ENCODE data around the gene THBS2. TPM values are rescaled to one million over a fixed set of nuclear protein-coding genes. Genes with fewer than 3 reads are reported as not detected.

Gene THBS2
- total and polyA plus RNA-seq, 3 donors from 2014 or later, result 4.8 to 17.9 (median 7.6) TPM

GRCh38 chr6:169222126-169222525 lies 31.5 kb downstream of the THBS2 start:
- Histone ChIP-seq H3K36me3 (ENCODE audit: low read depth, missing control alignments) (no peaks in the 10 kb centered on the region), H3K9me3 (no peaks in the 10 kb centered on the region), H3K4me3 (no peak overlapping the region), H3K4me1 (no peaks in the 10 kb centered on the region), H3K27me3 (no peaks in the 10 kb centered on the region), H3K27ac (no peak overlapping the region)
- TF ChIP-seq POLR2A (IDR thresholded peaks at IDR 0.05), result no peak
- TF ChIP-seq CTCF (IDR thresholded peaks at IDR 0.05), result no peak
- intact Hi-C loops (cut with DNase I; ENCODE audit: low total_unique reads), result no loop called here
- 94 to 95% methylated on average over 14 to 24 of the region's 24 CpGs for WGBS, 2 donors
- no peak for DNase-seq

- intact Hi-C loops (cut with DNase I; ENCODE audit: low total_unique reads), result no loop called here
- H3K4me3 ChIP-seq, result no peak overlapping the region
- no peaks in the 10 kb centered on the region for H3K9me3 ChIP-seq
- TF ChIP-seq CTCF (IDR thresholded peaks at IDR 0.05), result no peak
- no peak for TF ChIP-seq POLR2A (IDR thresholded peaks at IDR 0.05)
- WGBS, 2 donors, result 86 to 96% methylated on average over 7 of the region's 7 CpGs
- no peaks in the 10 kb centered on the region for H3K27me3 ChIP-seq
- no peak overlapping the region for H3K27ac ChIP-seq
- H3K4me1 ChIP-seq, result no peaks in the 10 kb centered on the region
- no peaks in the 10 kb centered on the region for H3K36me3 ChIP-seq (ENCODE audit: low read depth, missing control alignments)
- DNase-seq, result no peak
Observed at GRCh38 chr6:169221264-169221663, 32.4 kb downstream of the THBS2 start.

GRCh38 chr6:169220068-169220964 lies 33.3 kb downstream of the THBS2 start:
- no peak for TF ChIP-seq POLR2A (IDR thresholded peaks at IDR 0.05)
- no peak for TF ChIP-seq CTCF (IDR thresholded peaks at IDR 0.05)
- Histone ChIP-seq H3K36me3 (ENCODE audit: low read depth, missing control alignments) (no peaks in the 10 kb centered on the region), H3K9me3 (no peaks in the 10 kb centered on the region), H3K4me1 (no peaks in the 10 kb centered on the region), H3K4me3 (no peak overlapping the region), H3K27ac (no peak overlapping the region), H3K27me3 (no peaks in the 10 kb centered on the region)
- DNase-seq, result no peak
- WGBS, 2 donors, result 78 to 84% methylated on average over 13 to 15 of the region's 15 CpGs
- intact Hi-C loops (cut with DNase I; ENCODE audit: low total_unique reads), result no loop called here

- no peak overlapping the region for H3K4me3 ChIP-seq
- peaks cover 8% of the 10 kb centered on the region for H3K4me1 ChIP-seq
- WGBS, 2 donors, result 91 to 100% methylated on average over 1 of the region's 1 CpG
- TF ChIP-seq CTCF (IDR thresholded peaks at IDR 0.05) (no peak), POLR2A (IDR thresholded peaks at IDR 0.05) (no peak)
- H3K27ac ChIP-seq, result no peak overlapping the region
- intact Hi-C loops (cut with DNase I; ENCODE audit: low total_unique reads), result no loop called here
- no peaks in the 10 kb centered on the region for H3K27me3 ChIP-seq
- no peaks in the 10 kb centered on the region for H3K36me3 ChIP-seq (ENCODE audit: low read depth, missing control alignments)
- no peaks in the 10 kb centered on the region for H3K9me3 ChIP-seq
- no peak for DNase-seq
Observed at GRCh38 chr6:169217972-169218371, 35.7 kb downstream of the THBS2 start.

- no peak for DNase-seq
- Histone ChIP-seq H3K4me3 (no peak overlapping the region), H3K9me3 (no peaks in the 10 kb centered on the region), H3K27me3 (no peaks in the 10 kb centered on the region), H3K4me1 (peaks cover 8% of the 10 kb centered on the region), H3K36me3 (ENCODE audit: low read depth, missing control alignments) (no peaks in the 10 kb centered on the region), H3K27ac (no peak overlapping the region)
- TF ChIP-seq CTCF (IDR thresholded peaks at IDR 0.05) (no peak), POLR2A (IDR thresholded peaks at IDR 0.05) (no peak)
- intact Hi-C loops (cut with DNase I; ENCODE audit: low total_unique reads), result no loop called here
- WGBS, 2 donors, result 89 to 94% methylated on average over 14 of the region's 14 CpGs
Observed at GRCh38 chr6:169216830-169217229, 36.8 kb downstream of the THBS2 start.
